NB4 (cell line): ENCODE data around the gene EPHB1.

Source experiments
- DNase-seq: peaks from one replicate; pipeline ENCODE4 v3.0.0; 2010; ENCODE audit warnings: low read depth
- H3K4me3 ChIP-seq: one replicate; pipeline ENCODE4 v1.5.1; 2011; ENCODE audit warnings: mild to moderate bottlenecking, low read depth, low read length, moderate library complexity
- MYC ChIP-seq: IDR thresholded peaks from 2 replicates; pipeline ENCODE4 v1.6.1; 2011; ENCODE audit warnings: low read depth, low read length
- POLR2A ChIP-seq: IDR thresholded peaks from 2 replicates; pipeline ENCODE4 v1.6.1; 2011; ENCODE audit warnings: mild to moderate bottlenecking; ENCODE audit not compliant: insufficient read length; ENCODE audit errors: extremely low read depth
- TF ChIP-seq, protein P1 (sequence below): IDR thresholded peaks from one replicate; pipeline ENCODE4 v1.5.1; 2012; ENCODE audit warnings: low read depth, low read length
- TF ChIP-seq, protein P2 (sequence below): IDR thresholded peaks from 2 replicates; pipeline ENCODE4 v1.6.1; 2011; ENCODE audit warnings: low read depth, low read length

EPHB1 gene

DNA sequence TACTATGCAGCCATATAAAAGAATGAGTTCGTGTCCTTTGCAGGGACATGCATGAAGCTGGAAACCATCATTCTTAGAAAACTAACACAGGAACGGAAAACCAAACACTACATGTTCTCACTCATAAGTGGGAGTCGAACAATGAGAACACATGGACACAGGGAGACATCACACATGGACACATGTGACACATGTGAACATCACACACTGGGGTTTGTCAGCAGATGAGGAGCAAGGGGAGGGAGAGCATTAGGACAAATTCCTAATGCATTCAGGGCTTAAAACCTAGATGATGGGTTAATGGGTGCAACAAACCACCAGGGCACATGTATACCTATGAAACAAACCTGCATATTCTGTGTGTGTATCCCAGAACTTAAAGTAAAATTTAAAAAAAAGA, 408.0 kb downstream of the EPHB1 start:
- no peak for DNase-seq
- no peak overlapping the region for H3K4me3 ChIP-seq
- TF ChIP-seq MYC (no peak), POLR2A (no peak)
- TF ChIP-seq, protein P1, sequence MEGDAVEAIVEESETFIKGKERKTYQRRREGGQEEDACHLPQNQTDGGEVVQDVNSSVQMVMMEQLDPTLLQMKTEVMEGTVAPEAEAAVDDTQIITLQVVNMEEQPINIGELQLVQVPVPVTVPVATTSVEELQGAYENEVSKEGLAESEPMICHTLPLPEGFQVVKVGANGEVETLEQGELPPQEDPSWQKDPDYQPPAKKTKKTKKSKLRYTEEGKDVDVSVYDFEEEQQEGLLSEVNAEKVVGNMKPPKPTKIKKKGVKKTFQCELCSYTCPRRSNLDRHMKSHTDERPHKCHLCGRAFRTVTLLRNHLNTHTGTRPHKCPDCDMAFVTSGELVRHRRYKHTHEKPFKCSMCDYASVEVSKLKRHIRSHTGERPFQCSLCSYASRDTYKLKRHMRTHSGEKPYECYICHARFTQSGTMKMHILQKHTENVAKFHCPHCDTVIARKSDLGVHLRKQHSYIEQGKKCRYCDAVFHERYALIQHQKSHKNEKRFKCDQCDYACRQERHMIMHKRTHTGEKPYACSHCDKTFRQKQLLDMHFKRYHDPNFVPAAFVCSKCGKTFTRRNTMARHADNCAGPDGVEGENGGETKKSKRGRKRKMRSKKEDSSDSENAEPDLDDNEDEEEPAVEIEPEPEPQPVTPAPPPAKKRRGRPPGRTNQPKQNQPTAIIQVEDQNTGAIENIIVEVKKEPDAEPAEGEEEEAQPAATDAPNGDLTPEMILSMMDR = no peak
- TF ChIP-seq, protein P2, sequence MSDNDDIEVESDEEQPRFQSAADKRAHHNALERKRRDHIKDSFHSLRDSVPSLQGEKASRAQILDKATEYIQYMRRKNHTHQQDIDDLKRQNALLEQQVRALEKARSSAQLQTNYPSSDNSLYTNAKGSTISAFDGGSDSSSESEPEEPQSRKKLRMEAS = no peak

DNA sequence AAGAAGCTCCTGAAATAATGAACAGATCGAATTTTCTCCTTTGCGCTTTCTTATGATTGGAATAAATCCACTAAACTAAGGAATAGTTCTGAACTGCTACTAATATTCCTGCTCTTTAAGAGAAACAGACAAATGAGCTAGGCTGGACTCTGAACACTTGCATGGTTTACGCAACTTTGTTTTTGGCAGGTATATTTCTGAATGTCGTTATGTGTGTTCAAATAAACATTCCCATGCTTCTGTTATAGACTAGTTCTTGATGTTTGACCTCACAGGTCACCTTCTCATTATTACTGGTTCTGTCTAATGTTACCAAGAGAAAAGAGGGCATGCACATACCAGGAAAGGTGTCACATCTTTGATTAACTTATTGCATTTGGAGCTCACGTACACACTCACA, 418.2 kb downstream of the EPHB1 start:
- no peak overlapping the region for H3K4me3 ChIP-seq
- TF ChIP-seq POLR2A (no peak), MYC (no peak)
- TF ChIP-seq, protein P2 = no peak
- TF ChIP-seq, protein P1 = no peak
- DNase-seq = no peak

DNA sequence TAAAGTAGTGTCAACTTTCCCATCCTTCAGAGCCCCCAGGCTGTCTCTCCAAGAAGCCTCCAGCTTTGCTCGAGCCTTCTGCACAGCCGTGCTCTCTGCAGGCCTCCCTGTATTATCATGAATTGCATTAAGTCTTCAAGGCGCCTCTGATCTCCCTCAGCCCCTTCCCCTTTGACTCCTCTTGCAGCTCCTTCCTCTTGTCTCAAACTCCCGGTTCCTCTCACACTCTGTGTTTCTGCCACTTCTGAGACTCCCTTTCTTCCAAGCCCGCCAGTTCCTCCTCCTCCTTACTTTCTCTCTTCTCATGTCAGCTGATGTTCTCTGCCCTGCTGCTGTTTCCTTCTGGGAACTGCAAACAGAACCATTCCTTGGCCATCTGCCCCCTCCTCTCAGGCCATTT, 418.8 kb downstream of the EPHB1 start:
- no peak for DNase-seq
- H3K4me3 ChIP-seq = no peak overlapping the region
- no peak for TF ChIP-seq MYC
- TF ChIP-seq, protein P1 = no peak
- TF ChIP-seq, protein P2 = no peak
- no peak for TF ChIP-seq POLR2A

DNA sequence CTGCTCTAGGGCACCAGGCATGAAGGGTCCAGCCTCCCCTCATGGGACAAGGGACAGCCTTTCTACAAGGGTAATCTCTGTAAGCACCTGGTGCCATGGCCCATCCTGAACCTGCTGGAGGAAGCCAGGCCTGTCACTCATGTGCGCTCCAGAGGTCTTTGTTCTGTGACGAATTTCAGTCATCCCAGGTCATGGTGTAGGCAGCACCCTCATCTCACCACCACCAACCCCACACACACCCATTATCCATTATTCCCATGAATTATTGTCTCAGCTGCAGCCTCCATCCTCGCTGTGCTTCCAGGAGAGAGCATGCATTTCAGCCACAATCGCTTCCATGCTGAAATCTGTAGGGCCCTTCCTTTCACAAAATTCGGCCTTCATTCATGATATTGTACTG, 419.3 kb downstream of the EPHB1 start:
- no peak for DNase-seq
- TF ChIP-seq, protein P1 = no peak
- TF ChIP-seq POLR2A (no peak), MYC (no peak)
- TF ChIP-seq, protein P2 = no peak
- no peak overlapping the region for H3K4me3 ChIP-seq

DNA sequence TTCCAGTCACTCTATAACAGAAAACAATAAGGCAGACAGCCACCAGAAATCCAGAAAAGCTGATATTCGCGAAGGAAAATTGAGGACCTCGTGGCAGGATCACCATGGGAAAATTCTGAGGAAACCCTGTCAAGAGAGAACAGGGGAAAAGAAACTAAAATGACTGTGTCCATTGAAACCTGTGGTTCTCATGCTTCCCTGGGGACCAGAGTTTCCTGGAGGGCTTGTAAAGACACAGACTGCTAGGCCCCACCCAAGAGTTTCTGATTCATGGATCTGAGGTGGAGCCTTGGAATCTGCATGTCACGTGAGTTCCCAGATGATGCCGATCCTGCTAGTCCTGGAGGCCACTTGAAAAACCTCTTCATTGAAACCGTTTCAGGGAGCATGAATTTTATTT, 420.5 kb downstream of the EPHB1 start:
- DNase-seq = no peak
- no peak for TF ChIP-seq POLR2A
- TF ChIP-seq, protein P2 = no peak
- TF ChIP-seq MYC = no peak
- TF ChIP-seq, protein P1 = no peak
- H3K4me3 ChIP-seq = no peak overlapping the region

DNA sequence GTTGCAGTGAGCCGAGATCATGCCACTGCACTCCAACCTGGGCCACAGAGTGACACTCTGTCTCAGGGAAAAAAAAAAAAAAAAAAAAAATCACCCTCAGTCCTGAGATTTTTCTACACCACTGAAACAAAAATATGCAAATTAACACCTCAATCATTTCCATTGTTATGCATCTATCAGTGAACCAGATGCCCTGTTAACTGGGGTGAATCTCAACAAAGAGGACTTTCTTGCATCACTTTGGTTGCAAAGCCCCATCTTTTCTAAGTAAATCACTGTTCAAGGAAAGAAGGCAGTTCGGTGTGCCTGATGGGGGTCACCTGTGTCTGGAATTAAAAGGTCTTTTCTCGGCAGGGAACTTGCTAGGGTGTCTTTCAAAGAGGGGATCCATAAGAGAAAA, 421.6 kb downstream of the EPHB1 start:
- DNase-seq = no peak
- H3K4me3 ChIP-seq = no peak overlapping the region
- TF ChIP-seq POLR2A (no peak), MYC (no peak)
- TF ChIP-seq, protein P2 = no peak
- TF ChIP-seq, protein P1 = no peak
